ENCODE data around the gene TRPM3.

Gene TRPM3

GRCh38 chr9:70935856-70936255 is 185.6 kb downstream of the TRPM3 start:
- DNase-seq (ENCODE audit: low spot score): no peak
- Histone ChIP-seq H3K27ac (no peak overlapping the region), H3K4me3 (no peak overlapping the region)
- TF ChIP-seq, protein P1, sequence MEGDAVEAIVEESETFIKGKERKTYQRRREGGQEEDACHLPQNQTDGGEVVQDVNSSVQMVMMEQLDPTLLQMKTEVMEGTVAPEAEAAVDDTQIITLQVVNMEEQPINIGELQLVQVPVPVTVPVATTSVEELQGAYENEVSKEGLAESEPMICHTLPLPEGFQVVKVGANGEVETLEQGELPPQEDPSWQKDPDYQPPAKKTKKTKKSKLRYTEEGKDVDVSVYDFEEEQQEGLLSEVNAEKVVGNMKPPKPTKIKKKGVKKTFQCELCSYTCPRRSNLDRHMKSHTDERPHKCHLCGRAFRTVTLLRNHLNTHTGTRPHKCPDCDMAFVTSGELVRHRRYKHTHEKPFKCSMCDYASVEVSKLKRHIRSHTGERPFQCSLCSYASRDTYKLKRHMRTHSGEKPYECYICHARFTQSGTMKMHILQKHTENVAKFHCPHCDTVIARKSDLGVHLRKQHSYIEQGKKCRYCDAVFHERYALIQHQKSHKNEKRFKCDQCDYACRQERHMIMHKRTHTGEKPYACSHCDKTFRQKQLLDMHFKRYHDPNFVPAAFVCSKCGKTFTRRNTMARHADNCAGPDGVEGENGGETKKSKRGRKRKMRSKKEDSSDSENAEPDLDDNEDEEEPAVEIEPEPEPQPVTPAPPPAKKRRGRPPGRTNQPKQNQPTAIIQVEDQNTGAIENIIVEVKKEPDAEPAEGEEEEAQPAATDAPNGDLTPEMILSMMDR (IDR thresholded peaks at IDR 0.05): no peak

DNA sequence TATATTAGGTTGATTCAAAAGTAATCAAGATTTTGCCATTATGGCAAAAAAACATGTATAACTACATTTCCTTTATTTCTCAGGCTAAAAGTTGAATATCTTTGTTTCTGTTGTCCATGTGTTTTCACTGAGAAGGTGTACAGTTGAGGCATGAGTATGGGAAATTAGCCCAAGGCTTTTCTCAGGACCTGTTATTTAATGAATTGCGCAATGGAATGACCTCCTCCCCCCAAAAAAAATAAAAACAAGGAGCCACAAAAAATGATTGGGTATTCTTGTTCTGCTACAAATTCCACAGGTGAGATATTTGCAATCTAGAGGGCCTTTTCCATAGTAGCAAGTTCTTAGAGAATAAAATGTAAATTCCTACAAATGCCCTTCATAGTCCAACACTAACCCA is 186.8 kb downstream of the TRPM3 start:
- Histone ChIP-seq H3K27ac (no peak overlapping the region), H3K4me3 (no peak overlapping the region)
- DNase-seq (ENCODE audit: low spot score): no peak
- TF ChIP-seq, protein P1 (IDR thresholded peaks at IDR 0.05): no peak

DNA sequence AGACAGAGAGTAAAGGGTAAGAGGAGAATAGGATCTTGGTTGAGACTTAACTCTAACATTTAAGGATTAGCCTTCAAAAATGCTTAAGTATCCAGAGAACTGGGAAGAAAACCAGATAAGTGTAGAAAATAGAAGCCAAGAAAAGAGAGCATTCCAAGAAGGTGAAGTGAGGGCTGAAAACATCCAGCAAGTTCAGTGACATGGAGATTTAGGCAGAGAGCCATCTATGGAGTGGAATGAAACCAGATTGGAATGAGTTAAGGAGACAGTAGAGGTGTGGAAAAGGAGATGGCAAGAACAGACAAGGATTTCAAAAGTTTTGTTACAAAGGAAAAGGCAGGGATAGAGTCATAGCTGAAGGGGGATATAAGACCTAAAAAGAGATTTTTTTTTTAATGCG is 188.1 kb downstream of the TRPM3 start:
- no peak for DNase-seq (ENCODE audit: low spot score)
- no peak overlapping the region for H3K4me3 ChIP-seq
- H3K27ac ChIP-seq: no peak overlapping the region
- TF ChIP-seq, protein P1 (IDR thresholded peaks at IDR 0.05): no peak

DNA sequence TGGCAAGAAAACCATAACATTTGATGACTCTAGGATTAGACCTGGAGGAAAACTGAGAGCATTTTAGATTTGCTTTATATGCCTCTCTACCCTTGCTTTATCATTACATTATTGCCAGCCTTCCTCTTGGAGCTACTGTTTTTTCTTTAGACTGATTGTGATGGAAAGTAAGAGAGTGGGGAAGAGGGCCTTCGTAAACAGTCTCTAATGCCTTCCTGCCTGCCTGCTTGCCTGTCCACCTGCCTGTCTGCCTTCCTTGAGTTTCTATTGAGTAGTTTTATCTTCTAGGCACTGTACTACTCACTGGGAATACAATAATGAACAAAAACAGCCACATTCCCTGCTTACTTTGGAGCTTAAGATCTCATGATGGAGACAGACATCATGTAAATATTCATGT is 189.3 kb downstream of the TRPM3 start:
- Histone ChIP-seq H3K27ac (no peak overlapping the region), H3K4me3 (no peak overlapping the region)
- TF ChIP-seq, protein P1 (IDR thresholded peaks at IDR 0.05): no peak
- DNase-seq (ENCODE audit: low spot score): no peak

- Histone ChIP-seq H3K4me3 (no peak overlapping the region), H3K27ac (no peak overlapping the region)
- no peak for DNase-seq (ENCODE audit: low spot score)
- TF ChIP-seq, protein P1 (IDR thresholded peaks at IDR 0.05): no peak
Observed at GRCh38 chr9:70927530-70927929, 193.9 kb downstream of the TRPM3 start.

DNA sequence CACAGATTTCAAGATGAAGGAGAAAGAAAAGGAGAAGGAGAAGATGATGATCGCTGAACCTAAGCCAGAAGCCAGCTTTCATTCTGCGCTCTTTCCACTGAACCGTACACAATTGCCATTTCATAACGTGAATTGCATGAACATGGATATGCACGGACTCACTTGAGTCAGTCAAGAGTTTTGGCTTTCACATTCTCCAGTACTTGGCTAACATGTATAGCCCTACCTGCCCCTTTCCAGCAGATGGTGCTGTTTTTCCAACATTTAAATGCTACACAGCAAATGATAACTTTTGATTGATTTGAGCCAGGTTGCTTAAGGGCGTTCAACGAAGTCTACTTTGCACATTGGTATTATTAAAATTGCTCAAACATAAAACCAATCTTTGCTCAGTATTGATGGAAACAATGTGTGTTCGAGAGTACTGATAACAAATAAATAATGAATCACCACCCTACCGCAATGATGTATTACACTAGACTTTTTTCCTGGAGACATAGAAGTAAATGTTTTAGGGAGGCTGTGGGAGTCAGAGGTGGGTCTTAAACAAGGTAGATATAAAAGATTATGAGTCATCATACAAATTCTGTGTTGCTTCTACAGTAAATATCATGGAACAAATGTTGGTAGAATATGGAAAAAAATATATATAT is 196.4 kb downstream of the TRPM3 start:
- no peak for DNase-seq (ENCODE audit: low spot score)
- TF ChIP-seq, protein P1 (IDR thresholded peaks at IDR 0.05): peak; percentile 48
- H3K27ac ChIP-seq: peak overlapping the region; percentile 51 to 66
- H3K4me3 ChIP-seq: peak overlapping the region; percentile 57

DNA sequence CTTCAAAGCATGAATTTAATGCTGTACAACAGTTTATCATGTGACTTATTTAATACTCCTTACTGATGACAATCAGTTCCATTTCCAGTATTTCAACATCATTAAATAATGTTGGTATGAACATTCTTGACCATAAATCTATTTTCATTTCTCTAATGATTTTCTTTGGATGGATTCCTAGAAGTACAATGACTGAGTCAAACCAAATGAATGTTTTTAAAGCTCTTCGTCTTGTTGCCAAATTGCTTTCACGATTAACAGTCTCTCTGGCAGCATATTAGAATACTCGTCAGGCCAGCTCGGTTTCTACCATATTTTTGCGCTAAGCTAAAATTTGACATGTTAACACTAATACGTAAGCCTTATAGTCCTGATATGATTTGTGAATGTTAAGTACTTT is 197.0 kb downstream of the TRPM3 start:
- DNase-seq (ENCODE audit: low spot score): no peak
- TF ChIP-seq, protein P1 (IDR thresholded peaks at IDR 0.05): no peak
- Histone ChIP-seq H3K27ac (peak overlapping the region; percentile 51 to 66), H3K4me3 (peak overlapping the region; percentile 57)

Measured in coronary artery (tissue), 2 donors.